PC-3 (cell line): ENCODE results near the gene CHRM4. TPM values are rescaled to one million over a fixed set of nuclear protein-coding genes. Genes with fewer than 3 reads are reported as not detected.

Source experiments
- ATAC-seq: fragments of 200-7000 bp; cut with Tn5 transposase; 2 replicates; pipeline ENCODE4 v1.9.1; 2020; ENCODE audit warnings: mild to moderate bottlenecking, moderate library complexity
- BruUV-seq: library from RNA; stranded (reverse); fragments of 400-500 nt; replicated peaks from 2 replicates; lab custom pipeline; 2021; lab: Mats Ljungman, UMichigan
- CTCF ChIA-PET: fragments of 300-600 bp; sonication (Branson Sonifier 250); formaldehyde crosslinking; loops from one replicate; lab custom pipeline; 2022; ENCODE audit warnings: antibody characterized with exemption; lab: Charles Lee
- POLR2A ChIA-PET: fragments of 300-600 bp; sonication (Branson Sonifier 250); formaldehyde crosslinking; loops from one replicate; lab custom pipeline; 2022; ENCODE audit warnings: antibody characterized with exemption; ENCODE audit not compliant: unreplicated experiment; lab: Charles Lee
- DNase-seq: peaks from one replicate; pipeline ENCODE4 v3.0.0-alpha.2; 2015
- H2AFZ ChIP-seq: fragments of 300-600 bp; sonication (generic); 2 replicates; pipeline ENCODE4 v1.6.0; 2016; ENCODE audit warnings: antibody characterized with exemption, low read length
- H3F3A ChIP-seq: fragments of 300-600 bp; sonication (generic); one replicate; pipeline ENCODE4 v1.6.0; 2017; ENCODE audit warnings: antibody characterized with exemption, low read length, control low read depth, mild to moderate bottlenecking; ENCODE audit not compliant: unreplicated experiment
- H3K27ac ChIP-seq: fragments of 300-600 bp; sonication (generic); 2 replicates; pipeline ENCODE4 v1.5.1; 2016; ENCODE audit warnings: mild to moderate bottlenecking, low read length
- H3K27me3 ChIP-seq: fragments of 300-600 bp; sonication (generic); 2 replicates; pipeline ENCODE4 v1.6.1; 2016; ENCODE audit warnings: low read length, mixed read lengths
- H3K36me3 ChIP-seq: fragments of 300-600 bp; sonication (generic); 2 replicates; pipeline ENCODE4 v1.6.1; 2016; ENCODE audit warnings: low read depth, mixed run types, low read length, mixed read lengths
- H3K4me1 ChIP-seq: fragments of 300-600 bp; sonication (generic); 2 replicates; pipeline ENCODE4 v1.5.1; 2016; ENCODE audit warnings: low read length; ENCODE audit not compliant: insufficient read depth
- H3K4me2 ChIP-seq: fragments of 300-600 bp; sonication (generic); 2 replicates; pipeline ENCODE4 v1.6.0; 2016; ENCODE audit warnings: low read length
- H3K4me3 ChIP-seq: fragments of 300-600 bp; sonication (generic); 2 replicates; pipeline ENCODE4 v1.5.1; 2016; ENCODE audit warnings: mild to moderate bottlenecking, low read length, mixed read lengths
- H3K79me2 ChIP-seq: fragments of 300-600 bp; sonication (generic); 2 replicates; pipeline ENCODE4 v1.6.1; 2017; ENCODE audit warnings: low read length, mixed read lengths
- H3K9ac ChIP-seq: fragments of 300-600 bp; sonication (generic); 2 replicates; pipeline ENCODE4 v1.6.0; 2016; ENCODE audit warnings: mild to moderate bottlenecking, low read length
- H3K9me2 ChIP-seq: fragments of 300-600 bp; sonication (generic); replicated peaks from 2 replicates; pipeline ENCODE4 v1.6.1; 2016; ENCODE audit warnings: mixed run types, low read length, mixed read lengths
- H3K9me3 ChIP-seq: fragments of 300-600 bp; sonication (generic); 2 replicates; pipeline ENCODE4 v1.6.1; 2016; ENCODE audit warnings: low read length, mixed read lengths
- H4K20me1 ChIP-seq: fragments of 300-600 bp; sonication (generic); 2 replicates; pipeline ENCODE4 v1.6.1; 2016; ENCODE audit warnings: low read length, mixed read lengths
- CTCF ChIP-seq: fragments of 300-600 bp; sonication (generic); conservative IDR thresholded peaks from 2 replicates; pipeline ENCODE4 v1.5.1; 2017; ENCODE audit warnings: antibody characterized with exemption, low read depth, mild to moderate bottlenecking, low read length
- EZH2 ChIP-seq: fragments of 300-600 bp; sonication (generic); IDR thresholded peaks from one replicate; pipeline ENCODE4 v1.6.1; 2017; ENCODE audit warnings: antibody characterized with exemption, mild to moderate bottlenecking, low read length; ENCODE audit not compliant: unreplicated experiment
- EZH2phosphoT487 ChIP-seq: fragments of 300-600 bp; sonication (generic); IDR thresholded peaks from 2 replicates; pipeline ENCODE4 v1.6.1; 2018; ENCODE audit warnings: mild to moderate bottlenecking, antibody characterized with exemption, low read length, borderline replicate concordance
- intact Hi-C: fragments of 100-400 bp; cut with micrococcal nuclease; formaldehyde crosslinking; loops from 2 replicates; pipeline ENCODE4 v1.9.0; 2023
- total RNA-seq: library from RNA; depleted of rRNA; stranded (reverse); fragments of >200 nt; gene quantifications from 2 replicates; pipeline ENCODE4 v1.2.3, GENCODE V29; 2014

Gene CHRM4
- total RNA-seq, 1 experiment from 2014 or later: not detected

GRCh38 chr11:46414879-46415278 lies 23.3 kb upstream of the CHRM4 start:
- peaks cover 15% of the 10 kb centered on the region for H3K4me1 ChIP-seq
- no peaks in the 10 kb centered on the region for H3K9me3 ChIP-seq
- H3K79me2 ChIP-seq: no peaks in the 10 kb centered on the region
- no peak overlapping the region for H3K4me3 ChIP-seq
- ChIA-PET POLR2A (no interaction called here), CTCF (no interaction called here)
- BruUV-seq: no TSS peak
- no peaks in the 10 kb centered on the region for H3K27me3 ChIP-seq
- no peak for TF ChIP-seq EZH2
- TF ChIP-seq EZH2phosphoT487: no peak
- no peak for TF ChIP-seq CTCF
- no peak overlapping the region for H3K9ac ChIP-seq
- no peak for ATAC-seq
- no peaks in the 10 kb centered on the region for H3K36me3 ChIP-seq
- DNase-seq: no peak
- no peaks in the 10 kb centered on the region for H3K9me2 ChIP-seq
- no peaks in the 10 kb centered on the region for H4K20me1 ChIP-seq
- H3K4me2 ChIP-seq: no peak overlapping the region
- H3F3A ChIP-seq: no peaks in the 10 kb centered on the region
- intact Hi-C loops: no loop called here
- H3K27ac ChIP-seq: no peak overlapping the region
- no peak overlapping the region for H2AFZ ChIP-seq

- Histone ChIP-seq H3F3A (no peaks in the 10 kb centered on the region), H2AFZ (no peak overlapping the region), H3K4me3 (no peak overlapping the region), H3K79me2 (no peaks in the 10 kb centered on the region), H3K9me2 (no peaks in the 10 kb centered on the region), H3K4me2 (no peak overlapping the region), H3K4me1 (peaks cover 15% of the 10 kb centered on the region), H3K27me3 (no peaks in the 10 kb centered on the region), H3K27ac (no peak overlapping the region), H3K36me3 (no peaks in the 10 kb centered on the region), H3K9ac (no peak overlapping the region), H4K20me1 (no peaks in the 10 kb centered on the region), H3K9me3 (no peaks in the 10 kb centered on the region)
- CTCF ChIA-PET: no interaction called here
- POLR2A ChIA-PET: no interaction called here
- DNase-seq (no peak), ATAC-seq (no peak)
- TF ChIP-seq CTCF (no peak), EZH2phosphoT487 (no peak), EZH2 (no peak)
- BruUV-seq: no TSS peak
- intact Hi-C loops: no loop called here
Observed at GRCh38 chr11:46414466-46414796, 22.9 kb upstream of the CHRM4 start.

GRCh38 chr11:46413760-46414465 lies 22.3 kb upstream of the CHRM4 start:
- Histone ChIP-seq H3K36me3 (no peaks in the 10 kb centered on the region), H3K27ac (no peak overlapping the region), H4K20me1 (no peaks in the 10 kb centered on the region), H3K4me1 (peaks cover 15% of the 10 kb centered on the region), H2AFZ (no peak overlapping the region), H3K4me2 (no peak overlapping the region), H3K27me3 (no peaks in the 10 kb centered on the region), H3K9me2 (no peaks in the 10 kb centered on the region), H3F3A (no peaks in the 10 kb centered on the region), H3K9me3 (no peaks in the 10 kb centered on the region), H3K9ac (no peak overlapping the region), H3K79me2 (no peaks in the 10 kb centered on the region), H3K4me3 (no peak overlapping the region)
- ChIA-PET CTCF (interaction anchor here (0.5 to 0.8 kb wide), 3 partner anchors 21 to 61 kb away, joined by 3 to 6 read pairs (median 4); no protein-coding TSS in a partner anchor), POLR2A (interaction anchor here (0.6 kb wide), 1 partner anchor 180 kb away, joined by 3 read pairs; the partner anchor contains the start of gene AMBRA1)
- intact Hi-C loops: no loop called here
- DNase-seq (peak; percentile 74), ATAC-seq (peak; percentile 99)
- TF ChIP-seq EZH2 (no peak), EZH2phosphoT487 (no peak), CTCF (no peak)
- BruUV-seq: no TSS peak
